ENCODE data around the gene CFAP73.

Gene CFAP73

DNA sequence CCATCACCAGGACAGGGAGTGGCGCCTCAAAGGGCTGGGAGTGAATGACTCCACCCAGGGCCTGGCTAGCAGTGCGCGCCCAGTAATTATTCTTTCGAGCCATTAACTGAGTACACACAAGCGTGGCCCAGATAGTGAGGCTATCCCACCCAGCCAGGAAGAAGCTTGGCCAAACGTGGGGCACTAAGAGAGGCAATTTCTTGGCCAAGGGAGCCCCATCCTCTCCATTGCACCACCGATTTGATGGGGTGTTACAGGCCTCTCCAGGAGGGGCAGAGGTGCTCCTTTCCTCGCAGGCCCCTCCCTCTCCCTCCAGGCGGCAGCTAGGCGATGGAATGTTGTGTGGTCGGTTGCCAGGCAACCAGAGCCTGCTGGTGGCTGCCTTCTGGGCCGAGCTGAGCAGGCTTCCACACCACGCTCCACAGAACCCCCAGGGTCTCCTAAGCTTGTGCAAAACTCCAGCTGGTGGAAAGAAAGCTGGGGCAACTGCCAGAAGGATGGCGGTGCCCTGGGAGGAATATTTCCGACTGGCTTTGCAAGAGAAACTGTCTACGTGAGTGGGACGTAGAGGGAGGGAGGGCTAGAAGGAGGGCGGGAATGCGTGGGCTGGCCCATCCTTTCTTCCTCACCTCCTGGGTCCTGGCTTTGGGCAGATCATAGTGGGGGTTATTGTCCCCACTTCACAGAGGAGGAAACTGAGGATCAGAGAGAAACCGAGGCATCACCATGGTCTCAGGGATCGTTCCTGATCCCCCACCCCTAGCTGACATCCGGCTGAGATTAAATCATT lies at the start of gene CFAP73:
TSS of gene CFAP73 (plus strand) at position 364 of the 790 bp plus-strand sequence. CDS start at position 498, 134 bp downstream.
- H3K4me3 ChIP-seq (ENCODE audit: low read length): peak within 1 kb of the TSS; percentile 35
- peak; percentile 84 for DNase-seq (ENCODE audit: low read depth)

DNA sequence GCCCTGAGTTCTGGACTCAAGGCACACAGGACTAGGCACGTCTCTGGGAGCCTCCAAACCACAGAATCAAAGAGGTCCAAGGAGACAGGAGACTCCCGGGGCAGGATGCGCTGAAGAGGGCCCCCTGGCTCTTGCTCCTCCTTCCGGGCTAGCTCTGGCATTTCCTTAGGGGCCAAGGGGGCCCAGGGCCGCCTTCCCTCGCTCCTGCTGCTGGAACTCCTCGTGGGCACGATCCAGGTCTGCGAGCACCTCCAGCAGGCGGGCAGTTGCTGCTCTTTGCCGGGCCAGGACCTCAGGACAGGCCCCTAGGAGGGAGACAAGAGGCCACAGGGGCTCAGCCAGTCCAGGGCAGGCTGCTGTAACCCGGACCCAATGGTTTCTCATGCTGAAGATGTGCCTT lies 49.8 kb upstream of the CFAP73 start:
- no peak for DNase-seq (ENCODE audit: low read depth)
- TF ChIP-seq, protein P1, sequence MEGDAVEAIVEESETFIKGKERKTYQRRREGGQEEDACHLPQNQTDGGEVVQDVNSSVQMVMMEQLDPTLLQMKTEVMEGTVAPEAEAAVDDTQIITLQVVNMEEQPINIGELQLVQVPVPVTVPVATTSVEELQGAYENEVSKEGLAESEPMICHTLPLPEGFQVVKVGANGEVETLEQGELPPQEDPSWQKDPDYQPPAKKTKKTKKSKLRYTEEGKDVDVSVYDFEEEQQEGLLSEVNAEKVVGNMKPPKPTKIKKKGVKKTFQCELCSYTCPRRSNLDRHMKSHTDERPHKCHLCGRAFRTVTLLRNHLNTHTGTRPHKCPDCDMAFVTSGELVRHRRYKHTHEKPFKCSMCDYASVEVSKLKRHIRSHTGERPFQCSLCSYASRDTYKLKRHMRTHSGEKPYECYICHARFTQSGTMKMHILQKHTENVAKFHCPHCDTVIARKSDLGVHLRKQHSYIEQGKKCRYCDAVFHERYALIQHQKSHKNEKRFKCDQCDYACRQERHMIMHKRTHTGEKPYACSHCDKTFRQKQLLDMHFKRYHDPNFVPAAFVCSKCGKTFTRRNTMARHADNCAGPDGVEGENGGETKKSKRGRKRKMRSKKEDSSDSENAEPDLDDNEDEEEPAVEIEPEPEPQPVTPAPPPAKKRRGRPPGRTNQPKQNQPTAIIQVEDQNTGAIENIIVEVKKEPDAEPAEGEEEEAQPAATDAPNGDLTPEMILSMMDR (conservative IDR thresholded peaks at IDR 0.05; ENCODE audit: low read length): no peak
- H3K4me3 ChIP-seq (ENCODE audit: low read length): no peak overlapping the region

More for the DNA sequence above, at the start of gene CFAP73:
- TF ChIP-seq, protein P1 (conservative IDR thresholded peaks at IDR 0.05; ENCODE audit: low read length): peak; percentile 12; the same call in 1 of the 2 replicates

DNA sequence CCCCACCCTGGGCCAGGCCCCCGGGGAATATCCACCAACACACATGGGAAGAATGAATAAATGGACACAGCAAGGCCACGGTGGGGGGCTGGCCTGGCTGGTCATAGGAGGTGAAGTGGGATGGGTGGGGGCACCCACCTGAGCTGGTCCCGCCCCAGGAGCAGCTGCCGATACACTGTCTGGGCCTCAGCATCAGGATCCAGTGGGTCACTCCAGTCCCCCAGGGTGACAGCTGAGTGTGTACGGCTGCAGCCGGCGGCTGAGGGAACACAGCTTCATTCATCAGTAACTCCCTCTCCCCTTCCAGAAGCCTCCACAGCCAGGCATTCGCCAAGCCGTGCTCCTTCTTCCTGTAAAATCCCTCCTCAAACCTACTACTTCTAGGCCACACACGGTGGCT lies 47.8 kb upstream of the CFAP73 start:
- no peak for DNase-seq (ENCODE audit: low read depth)
- H3K4me3 ChIP-seq (ENCODE audit: low read length): no peak overlapping the region
- TF ChIP-seq, protein P1 (conservative IDR thresholded peaks at IDR 0.05; ENCODE audit: low read length): no peak

DNA sequence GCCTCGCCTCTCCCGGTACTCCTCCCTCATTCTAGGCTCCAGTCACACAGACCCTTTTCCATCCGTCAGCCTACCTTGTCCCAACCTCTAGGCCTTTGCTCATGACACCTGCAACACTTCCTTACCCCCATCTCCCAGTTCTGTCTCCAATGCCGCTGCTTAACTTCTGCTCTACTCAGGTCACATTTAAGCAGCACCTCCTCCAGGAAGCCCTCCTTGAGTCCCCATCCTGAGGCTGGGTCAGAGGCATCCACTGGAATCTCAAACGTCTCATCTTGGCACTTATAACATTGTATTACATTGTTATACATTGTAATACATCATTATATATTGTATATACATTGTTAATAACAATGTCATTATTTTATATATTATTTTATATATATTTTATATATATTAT lies 46.7 kb upstream of the CFAP73 start:
- TF ChIP-seq, protein P1 (conservative IDR thresholded peaks at IDR 0.05; ENCODE audit: low read length): no peak
- DNase-seq (ENCODE audit: low read depth): no peak
- H3K4me3 ChIP-seq (ENCODE audit: low read length): no peak overlapping the region

DNA sequence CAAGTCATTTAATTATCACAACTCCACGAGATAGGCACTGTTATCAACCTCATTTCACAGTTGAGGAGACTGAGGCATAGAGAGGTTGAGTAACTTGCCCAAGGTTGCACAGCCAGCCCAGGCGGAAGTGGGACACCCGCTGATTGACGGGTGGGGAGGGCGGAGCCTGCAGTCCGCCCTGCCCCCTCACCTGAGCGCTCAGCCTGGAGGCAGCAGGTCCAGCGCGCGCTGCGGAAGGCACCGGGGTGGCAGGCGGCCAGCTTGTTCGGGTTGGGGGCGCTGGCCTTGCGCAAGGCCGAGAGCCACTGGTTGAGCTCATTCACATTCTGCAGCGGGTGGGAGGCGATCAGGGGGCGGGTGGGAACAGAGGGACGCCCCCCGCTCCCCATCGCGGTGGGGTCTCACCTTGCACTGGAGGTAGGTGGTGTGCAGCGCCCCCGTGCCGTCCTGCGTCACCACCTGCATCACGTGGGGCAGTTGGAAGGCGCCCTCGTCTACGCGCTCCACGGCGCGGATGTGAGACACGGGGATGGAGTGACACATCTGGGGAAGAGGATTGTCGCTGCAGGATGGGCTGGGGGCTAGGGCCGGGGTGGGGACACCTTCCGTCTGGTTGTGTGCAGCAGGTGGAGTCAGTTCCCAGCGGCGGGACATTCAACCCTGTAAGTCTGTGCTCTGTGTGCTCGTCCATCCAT lies 45.6 kb upstream of the CFAP73 start:
- DNase-seq (ENCODE audit: low read depth): no peak
- no peak overlapping the region for H3K4me3 ChIP-seq (ENCODE audit: low read length)
- TF ChIP-seq, protein P1 (conservative IDR thresholded peaks at IDR 0.05; ENCODE audit: low read length): no peak

DNA sequence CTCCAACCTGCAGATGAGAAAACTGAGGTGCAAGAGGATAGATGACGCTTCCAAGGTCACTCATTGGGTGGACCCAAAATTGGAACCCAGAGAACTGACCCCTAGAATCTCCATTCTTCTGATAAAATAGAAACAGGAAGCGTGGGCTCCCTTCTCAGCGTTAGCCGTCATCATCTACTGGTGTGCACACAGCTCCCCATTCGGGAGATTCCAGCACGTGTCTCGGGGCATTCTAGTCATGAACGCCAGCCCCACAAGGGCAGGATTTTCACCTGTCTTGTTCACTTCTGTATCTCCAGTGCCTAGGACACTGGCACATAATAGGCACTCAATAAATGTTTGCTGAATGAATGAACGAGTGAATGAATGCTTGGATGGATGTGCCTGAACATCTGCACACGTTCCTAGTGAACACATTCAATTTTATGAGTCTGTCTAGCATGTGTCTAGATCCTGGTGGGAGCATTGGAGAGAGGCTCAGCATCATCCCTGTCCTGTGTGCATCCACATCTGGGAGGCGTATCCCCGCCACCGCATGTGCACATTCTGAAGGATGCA lies 44.5 kb upstream of the CFAP73 start:
- DNase-seq (ENCODE audit: low read depth): no peak
- no peak overlapping the region for H3K4me3 ChIP-seq (ENCODE audit: low read length)
- TF ChIP-seq, protein P1 (conservative IDR thresholded peaks at IDR 0.05; ENCODE audit: low read length): no peak

All from AG10803 (cell line).